HepG2 (cell line): ENCODE data around the gene ZNF217. TPM values are rescaled to one million over a fixed set of nuclear protein-coding genes. Genes with fewer than 3 reads are reported as not detected.

ENCODE experiments used
- HDAC1 ChIP-seq: sonication (generic); formaldehyde crosslinking; IDR thresholded peaks from 2 replicates; pipeline ENCODE4 v1.5.1; 2020; ENCODE audit warnings: mild to moderate bottlenecking, missing genetic modification reagents
- HMG20A ChIP-seq: IDR thresholded peaks from 2 replicates; pipeline ENCODE4 v1.6.1; 2016; ENCODE audit warnings: borderline replicate concordance
- JARID2 ChIP-seq: sonication (generic); formaldehyde crosslinking; IDR thresholded peaks from 2 replicates; pipeline ENCODE4 v1.8.1; 2023; ENCODE audit warnings: missing genetic modification reagents, inconsistent platforms; ENCODE audit not compliant: insufficient replicate concordance
- KMT2A ChIP-seq: sonication (generic); formaldehyde crosslinking; IDR thresholded peaks from 2 replicates; pipeline ENCODE4 v1.4.0; 2020; ENCODE audit warnings: missing genetic modification reagents
- MBD4 ChIP-seq: IDR thresholded peaks from 2 replicates; pipeline ENCODE4 v1.6.1; 2012; ENCODE audit warnings: low read length, inconsistent platforms, borderline replicate concordance
- RBM39 ChIP-seq: fragments of 200-400 bp; formaldehyde crosslinking; IDR thresholded peaks from one replicate; pipeline ENCODE4 v1.6.1; 2018; ENCODE audit warnings: antibody characterized with exemption, mild to moderate bottlenecking, low read depth, low read length; ENCODE audit not compliant: poor library complexity, severe bottlenecking
- SALL1 ChIP-seq: sonication (generic); formaldehyde crosslinking; IDR thresholded peaks from 2 replicates; pipeline ENCODE4 v1.8.0; 2022; ENCODE audit warnings: mild to moderate bottlenecking, missing genetic modification reagents
- SALL2 ChIP-seq: sonication (generic); formaldehyde crosslinking; IDR thresholded peaks from 2 replicates; pipeline ENCODE4 v1.8.1; 2023; ENCODE audit warnings: mild to moderate bottlenecking, missing genetic modification reagents, inconsistent platforms
- TMF1 ChIP-seq: sonication (generic); formaldehyde crosslinking; IDR thresholded peaks from 2 replicates; pipeline ENCODE4 v1.8.1; 2022; ENCODE audit warnings: low read depth, missing genetic modification reagents
- U2AF1 ChIP-seq: fragments of 200-400 bp; formaldehyde crosslinking; optimal IDR thresholded peaks from 2 replicates; pipeline ENCODE3; 2017; ENCODE audit warnings: mild to moderate bottlenecking, low read depth, low read length
- ZC3H13 ChIP-seq: sonication (generic); formaldehyde crosslinking; IDR thresholded peaks from 2 replicates; pipeline ENCODE4 v1.8.1; 2023; ENCODE audit warnings: mild to moderate bottlenecking, missing genetic modification reagents, moderate library complexity
- ZFX ChIP-seq: sonication (generic); formaldehyde crosslinking; IDR thresholded peaks from 2 replicates; pipeline ENCODE4 v1.4.0; 2020; ENCODE audit warnings: mild to moderate bottlenecking, low read depth, missing genetic modification reagents, moderate library complexity
- ZMYM4 ChIP-seq: sonication (generic); formaldehyde crosslinking; IDR thresholded peaks from 2 replicates; pipeline ENCODE4 v1.8.1; 2023; ENCODE audit warnings: mild to moderate bottlenecking, missing genetic modification reagents
- ZNF160 ChIP-seq: sonication (generic); formaldehyde crosslinking; IDR thresholded peaks from 2 replicates; pipeline ENCODE4 v1.8.0; 2022; ENCODE audit warnings: mild to moderate bottlenecking, inconsistent platforms, missing genetic modification reagents
- ZNF317 ChIP-seq: sonication (generic); formaldehyde crosslinking; IDR thresholded peaks from 2 replicates; pipeline ENCODE4 v1.5.0; 2020; ENCODE audit warnings: mild to moderate bottlenecking, missing genetic modification reagents
- ZNF501 ChIP-seq: sonication (generic); formaldehyde crosslinking; IDR thresholded peaks from 2 replicates; pipeline ENCODE4 v1.5.1; 2020; ENCODE audit warnings: mild to moderate bottlenecking, moderate library complexity, missing genetic modification reagents
- ZZZ3 ChIP-seq: sonication (generic); formaldehyde crosslinking; IDR thresholded peaks from 2 replicates; pipeline ENCODE4 v1.4.0; 2020; ENCODE audit warnings: missing genetic modification reagents, mild to moderate bottlenecking, borderline replicate concordance
- polyA plus RNA-seq, 8 experiments: library from polyadenylated mRNA; depleted of rRNA in 3 of 8; stranded (reverse) in 7 of 8; unstranded in 1 of 8; fragments of >200 nt; fragmentation: Illumina TruSeq in 4 of 8; extraction: Trizol in 4 of 8; gene quantifications; 2 replicates each; pipeline versions ENCODE4 v1.2.1 to v1.2.3, GENCODE V29; 2011 to 2016; ENCODE audit warnings: low read depth in 4 of 8, missing spikeins in 1 of 8, mixed read lengths in 1 of 8; ENCODE audit not compliant: insufficient read depth in 1 of 8
- total RNA-seq, 5 experiments: library from RNA; depleted of rRNA; stranded (reverse); fragments of >200 nt; fragmentation: Illumina TruSeq; extraction: Trizol; gene quantifications; 2 replicates each; pipeline ENCODE4 v1.2.3, GENCODE V29; 2016; ENCODE audit warnings: low read depth in 1 of 5
- TF ChIP-seq, protein P1 (sequence below): sonication (generic); formaldehyde crosslinking; IDR thresholded peaks from 2 replicates; pipeline ENCODE4 v1.5.1; 2020; ENCODE audit warnings: mild to moderate bottlenecking, missing genetic modification reagents, moderate library complexity
- TF ChIP-seq, protein P2 (sequence below): sonication (generic); formaldehyde crosslinking; IDR thresholded peaks from 2 replicates; pipeline ENCODE4 v1.4.0; 2020; ENCODE audit warnings: missing genetic modification reagents
- TF ChIP-seq, protein P3 (sequence below): sonication (generic); formaldehyde crosslinking; IDR thresholded peaks from 2 replicates; pipeline ENCODE4 v1.4.0; 2020; ENCODE audit warnings: missing genetic modification reagents

ZNF217 gene
- total and polyA plus RNA-seq, 2 of the 13 experiments (the other 11 are each of a cell fraction or from before 2014, with no cell fraction given) = 22.3 to 29.8 TPM

DNA sequence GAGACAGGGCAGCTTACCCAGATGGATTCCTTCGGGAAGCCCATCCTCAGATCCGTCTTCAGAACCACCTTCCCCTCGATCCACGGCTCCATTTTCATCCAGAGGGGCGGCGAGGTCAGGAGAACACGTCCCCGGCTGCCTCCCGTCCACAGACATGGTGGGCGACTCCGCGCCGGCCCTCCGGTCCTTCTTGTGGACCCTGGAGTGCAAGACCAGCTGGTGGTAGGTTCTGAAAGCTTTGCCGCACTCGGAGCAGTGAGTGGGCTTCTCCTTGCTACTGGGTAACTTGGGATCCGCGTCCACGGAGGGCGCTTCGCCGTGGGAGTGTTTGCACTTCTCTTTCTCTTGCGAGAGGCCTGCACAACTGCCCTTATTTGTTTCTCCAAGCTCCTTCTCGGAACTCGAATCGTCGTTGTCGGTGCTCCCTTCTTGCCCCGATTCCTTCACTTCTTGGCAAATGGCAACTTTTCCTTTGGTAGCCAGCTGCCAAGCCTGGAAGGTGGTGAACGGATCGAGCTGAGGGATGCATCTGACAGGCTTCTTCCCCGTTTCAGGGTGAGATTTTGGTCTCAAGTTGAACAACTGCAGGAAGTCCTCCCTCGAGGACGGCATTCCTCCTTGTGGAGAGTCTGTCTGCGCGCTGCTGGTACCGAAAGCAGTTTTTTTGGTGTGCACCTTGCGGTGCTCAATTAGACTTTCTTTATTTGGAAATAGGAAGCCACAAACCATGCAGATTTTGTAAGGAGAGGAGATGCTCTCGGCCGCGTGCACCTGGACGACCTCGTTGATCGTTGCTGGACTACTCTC lies 12.0 kb downstream of the ZNF217 start (continued):
- TF ChIP-seq ZFX (CRISPR knock-in tag) = 0 out of 2 replicates have a peak, but pooled peaks have one; percentile 6
- TF ChIP-seq, protein P1, sequence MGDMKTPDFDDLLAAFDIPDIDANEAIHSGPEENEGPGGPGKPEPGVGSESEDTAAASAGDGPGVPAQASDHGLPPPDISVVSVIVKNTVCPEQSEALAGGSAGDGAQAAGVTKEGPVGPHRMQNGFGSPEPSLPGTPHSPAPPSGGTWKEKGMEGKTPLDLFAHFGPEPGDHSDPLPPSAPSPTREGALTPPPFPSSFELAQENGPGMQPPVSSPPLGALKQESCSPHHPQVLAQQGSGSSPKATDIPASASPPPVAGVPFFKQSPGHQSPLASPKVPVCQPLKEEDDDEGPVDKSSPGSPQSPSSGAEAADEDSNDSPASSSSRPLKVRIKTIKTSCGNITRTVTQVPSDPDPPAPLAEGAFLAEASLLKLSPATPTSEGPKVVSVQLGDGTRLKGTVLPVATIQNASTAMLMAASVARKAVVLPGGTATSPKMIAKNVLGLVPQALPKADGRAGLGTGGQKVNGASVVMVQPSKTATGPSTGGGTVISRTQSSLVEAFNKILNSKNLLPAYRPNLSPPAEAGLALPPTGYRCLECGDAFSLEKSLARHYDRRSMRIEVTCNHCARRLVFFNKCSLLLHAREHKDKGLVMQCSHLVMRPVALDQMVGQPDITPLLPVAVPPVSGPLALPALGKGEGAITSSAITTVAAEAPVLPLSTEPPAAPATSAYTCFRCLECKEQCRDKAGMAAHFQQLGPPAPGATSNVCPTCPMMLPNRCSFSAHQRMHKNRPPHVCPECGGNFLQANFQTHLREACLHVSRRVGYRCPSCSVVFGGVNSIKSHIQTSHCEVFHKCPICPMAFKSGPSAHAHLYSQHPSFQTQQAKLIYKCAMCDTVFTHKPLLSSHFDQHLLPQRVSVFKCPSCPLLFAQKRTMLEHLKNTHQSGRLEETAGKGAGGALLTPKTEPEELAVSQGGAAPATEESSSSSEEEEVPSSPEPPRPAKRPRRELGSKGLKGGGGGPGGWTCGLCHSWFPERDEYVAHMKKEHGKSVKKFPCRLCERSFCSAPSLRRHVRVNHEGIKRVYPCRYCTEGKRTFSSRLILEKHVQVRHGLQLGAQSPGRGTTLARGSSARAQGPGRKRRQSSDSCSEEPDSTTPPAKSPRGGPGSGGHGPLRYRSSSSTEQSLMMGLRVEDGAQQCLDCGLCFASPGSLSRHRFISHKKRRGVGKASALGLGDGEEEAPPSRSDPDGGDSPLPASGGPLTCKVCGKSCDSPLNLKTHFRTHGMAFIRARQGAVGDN = peak; percentile 66
- TF ChIP-seq JARID2 = no peak
- peak; percentile 57 for TF ChIP-seq U2AF1
- TF ChIP-seq, protein P2, sequence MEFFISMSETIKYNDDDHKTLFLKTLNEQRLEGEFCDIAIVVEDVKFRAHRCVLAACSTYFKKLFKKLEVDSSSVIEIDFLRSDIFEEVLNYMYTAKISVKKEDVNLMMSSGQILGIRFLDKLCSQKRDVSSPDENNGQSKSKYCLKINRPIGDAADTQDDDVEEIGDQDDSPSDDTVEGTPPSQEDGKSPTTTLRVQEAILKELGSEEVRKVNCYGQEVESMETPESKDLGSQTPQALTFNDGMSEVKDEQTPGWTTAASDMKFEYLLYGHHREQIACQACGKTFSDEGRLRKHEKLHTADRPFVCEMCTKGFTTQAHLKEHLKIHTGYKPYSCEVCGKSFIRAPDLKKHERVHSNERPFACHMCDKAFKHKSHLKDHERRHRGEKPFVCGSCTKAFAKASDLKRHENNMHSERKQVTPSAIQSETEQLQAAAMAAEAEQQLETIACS (CRISPR knock-in tag) = no peak
- TF ChIP-seq HMG20A (CRISPR knock-in tag) = no peak
- 0 out of 2 replicates have a peak, but pooled peaks have one; percentile 39 for TF ChIP-seq MBD4
- TF ChIP-seq ZMYM4 (CRISPR knock-in tag) = no peak
- peak; percentile 37 for TF ChIP-seq ZNF501
- peak; percentile 93 for TF ChIP-seq ZC3H13
- TF ChIP-seq, protein P3, sequence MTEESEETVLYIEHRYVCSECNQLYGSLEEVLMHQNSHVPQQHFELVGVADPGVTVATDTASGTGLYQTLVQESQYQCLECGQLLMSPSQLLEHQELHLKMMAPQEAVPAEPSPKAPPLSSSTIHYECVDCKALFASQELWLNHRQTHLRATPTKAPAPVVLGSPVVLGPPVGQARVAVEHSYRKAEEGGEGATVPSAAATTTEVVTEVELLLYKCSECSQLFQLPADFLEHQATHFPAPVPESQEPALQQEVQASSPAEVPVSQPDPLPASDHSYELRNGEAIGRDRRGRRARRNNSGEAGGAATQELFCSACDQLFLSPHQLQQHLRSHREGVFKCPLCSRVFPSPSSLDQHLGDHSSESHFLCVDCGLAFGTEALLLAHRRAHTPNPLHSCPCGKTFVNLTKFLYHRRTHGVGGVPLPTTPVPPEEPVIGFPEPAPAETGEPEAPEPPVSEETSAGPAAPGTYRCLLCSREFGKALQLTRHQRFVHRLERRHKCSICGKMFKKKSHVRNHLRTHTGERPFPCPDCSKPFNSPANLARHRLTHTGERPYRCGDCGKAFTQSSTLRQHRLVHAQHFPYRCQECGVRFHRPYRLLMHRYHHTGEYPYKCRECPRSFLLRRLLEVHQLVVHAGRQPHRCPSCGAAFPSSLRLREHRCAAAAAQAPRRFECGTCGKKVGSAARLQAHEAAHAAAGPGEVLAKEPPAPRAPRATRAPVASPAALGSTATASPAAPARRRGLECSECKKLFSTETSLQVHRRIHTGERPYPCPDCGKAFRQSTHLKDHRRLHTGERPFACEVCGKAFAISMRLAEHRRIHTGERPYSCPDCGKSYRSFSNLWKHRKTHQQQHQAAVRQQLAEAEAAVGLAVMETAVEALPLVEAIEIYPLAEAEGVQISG (CRISPR knock-in tag) = 0 out of 2 replicates have a peak, but pooled peaks have one; percentile 24
- peak; percentile 57 for TF ChIP-seq RBM39
- TF ChIP-seq SALL1 = 0 out of 2 replicates have a peak, but pooled peaks have one; percentile 19
- TF ChIP-seq KMT2A (CRISPR knock-in tag) = no peak
- TF ChIP-seq ZNF160 (CRISPR knock-in tag) = no peak
- TF ChIP-seq HDAC1 (CRISPR knock-in tag) = no peak
- TF ChIP-seq ZZZ3 (CRISPR knock-in tag) = no peak
- no peak for TF ChIP-seq ZNF317 (CRISPR knock-in tag)
- TF ChIP-seq SALL2 (CRISPR knock-in tag) = no peak; the same call in 1 of the 2 replicates
- no peak for TF ChIP-seq TMF1 (CRISPR knock-in tag)
